ENCODE data around the gene INSR.
A peak's percentile ranks its signal among the peaks of the same experiment; 100 is the strongest.

DNA sequence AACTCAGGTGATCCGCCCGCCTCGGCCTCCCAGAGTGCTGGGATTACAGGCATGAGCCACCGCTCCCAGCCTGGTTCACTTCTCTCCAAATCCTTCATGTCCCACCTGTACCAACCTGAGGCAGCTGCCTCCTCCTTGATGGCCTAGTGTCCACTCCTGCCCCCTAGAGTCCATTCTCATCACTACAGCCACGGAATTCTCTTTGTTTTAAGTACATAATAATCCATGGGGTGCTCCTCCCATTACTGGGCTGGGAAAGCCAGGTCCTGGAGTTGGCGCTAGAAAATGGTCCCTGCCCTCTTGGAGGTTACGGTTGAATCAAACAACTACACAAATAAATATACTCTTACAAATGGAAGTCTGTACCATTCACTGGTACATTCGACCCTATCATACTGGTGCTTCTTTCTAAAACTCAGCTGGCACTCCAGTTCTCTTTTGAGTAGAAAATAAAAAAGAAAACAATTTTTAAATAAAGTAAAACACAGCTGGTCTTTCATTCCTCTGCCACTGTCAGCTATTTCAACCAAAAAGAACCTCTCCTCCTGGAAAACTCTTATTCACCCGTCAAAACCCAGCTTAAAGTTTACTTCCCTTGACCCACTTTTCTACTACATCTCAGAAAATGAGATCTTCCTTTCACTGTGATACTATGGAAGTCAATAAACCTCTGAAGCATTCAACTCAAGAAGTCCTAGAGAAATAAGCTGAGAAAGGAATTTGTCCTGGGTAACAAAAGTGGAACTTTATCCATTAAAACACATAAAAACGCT, 32.1 kb upstream of the INSR start:
- TF ChIP-seq, protein P1, sequence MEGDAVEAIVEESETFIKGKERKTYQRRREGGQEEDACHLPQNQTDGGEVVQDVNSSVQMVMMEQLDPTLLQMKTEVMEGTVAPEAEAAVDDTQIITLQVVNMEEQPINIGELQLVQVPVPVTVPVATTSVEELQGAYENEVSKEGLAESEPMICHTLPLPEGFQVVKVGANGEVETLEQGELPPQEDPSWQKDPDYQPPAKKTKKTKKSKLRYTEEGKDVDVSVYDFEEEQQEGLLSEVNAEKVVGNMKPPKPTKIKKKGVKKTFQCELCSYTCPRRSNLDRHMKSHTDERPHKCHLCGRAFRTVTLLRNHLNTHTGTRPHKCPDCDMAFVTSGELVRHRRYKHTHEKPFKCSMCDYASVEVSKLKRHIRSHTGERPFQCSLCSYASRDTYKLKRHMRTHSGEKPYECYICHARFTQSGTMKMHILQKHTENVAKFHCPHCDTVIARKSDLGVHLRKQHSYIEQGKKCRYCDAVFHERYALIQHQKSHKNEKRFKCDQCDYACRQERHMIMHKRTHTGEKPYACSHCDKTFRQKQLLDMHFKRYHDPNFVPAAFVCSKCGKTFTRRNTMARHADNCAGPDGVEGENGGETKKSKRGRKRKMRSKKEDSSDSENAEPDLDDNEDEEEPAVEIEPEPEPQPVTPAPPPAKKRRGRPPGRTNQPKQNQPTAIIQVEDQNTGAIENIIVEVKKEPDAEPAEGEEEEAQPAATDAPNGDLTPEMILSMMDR (IDR thresholded peaks at IDR 0.05) = peak; percentile 54
- TF ChIP-seq TEAD4 (CRISPR knock-in tag; IDR thresholded peaks at IDR 0.05) (no peak), NR1H2 (CRISPR knock-in tag; IDR thresholded peaks at IDR 0.05) (no peak), CBFB (CRISPR knock-in tag; IDR thresholded peaks at IDR 0.05; ENCODE audit: low read depth) (no peak), ESRRA (CRISPR knock-in tag; IDR thresholded peaks at IDR 0.05; ENCODE audit: borderline replicate concordance) (no peak), CREB1 (CRISPR knock-in tag; IDR thresholded peaks at IDR 0.05) (no peak), FOXJ3 (CRISPR knock-in tag; IDR thresholded peaks at IDR 0.05; ENCODE audit: borderline replicate concordance) (no peak), RELA (CRISPR knock-in tag; IDR thresholded peaks at IDR 0.05; ENCODE audit: borderline replicate concordance) (no peak), ZNF423 (CRISPR knock-in tag; IDR thresholded peaks at IDR 0.05) (no peak)
- TF ChIP-seq, protein P2, sequence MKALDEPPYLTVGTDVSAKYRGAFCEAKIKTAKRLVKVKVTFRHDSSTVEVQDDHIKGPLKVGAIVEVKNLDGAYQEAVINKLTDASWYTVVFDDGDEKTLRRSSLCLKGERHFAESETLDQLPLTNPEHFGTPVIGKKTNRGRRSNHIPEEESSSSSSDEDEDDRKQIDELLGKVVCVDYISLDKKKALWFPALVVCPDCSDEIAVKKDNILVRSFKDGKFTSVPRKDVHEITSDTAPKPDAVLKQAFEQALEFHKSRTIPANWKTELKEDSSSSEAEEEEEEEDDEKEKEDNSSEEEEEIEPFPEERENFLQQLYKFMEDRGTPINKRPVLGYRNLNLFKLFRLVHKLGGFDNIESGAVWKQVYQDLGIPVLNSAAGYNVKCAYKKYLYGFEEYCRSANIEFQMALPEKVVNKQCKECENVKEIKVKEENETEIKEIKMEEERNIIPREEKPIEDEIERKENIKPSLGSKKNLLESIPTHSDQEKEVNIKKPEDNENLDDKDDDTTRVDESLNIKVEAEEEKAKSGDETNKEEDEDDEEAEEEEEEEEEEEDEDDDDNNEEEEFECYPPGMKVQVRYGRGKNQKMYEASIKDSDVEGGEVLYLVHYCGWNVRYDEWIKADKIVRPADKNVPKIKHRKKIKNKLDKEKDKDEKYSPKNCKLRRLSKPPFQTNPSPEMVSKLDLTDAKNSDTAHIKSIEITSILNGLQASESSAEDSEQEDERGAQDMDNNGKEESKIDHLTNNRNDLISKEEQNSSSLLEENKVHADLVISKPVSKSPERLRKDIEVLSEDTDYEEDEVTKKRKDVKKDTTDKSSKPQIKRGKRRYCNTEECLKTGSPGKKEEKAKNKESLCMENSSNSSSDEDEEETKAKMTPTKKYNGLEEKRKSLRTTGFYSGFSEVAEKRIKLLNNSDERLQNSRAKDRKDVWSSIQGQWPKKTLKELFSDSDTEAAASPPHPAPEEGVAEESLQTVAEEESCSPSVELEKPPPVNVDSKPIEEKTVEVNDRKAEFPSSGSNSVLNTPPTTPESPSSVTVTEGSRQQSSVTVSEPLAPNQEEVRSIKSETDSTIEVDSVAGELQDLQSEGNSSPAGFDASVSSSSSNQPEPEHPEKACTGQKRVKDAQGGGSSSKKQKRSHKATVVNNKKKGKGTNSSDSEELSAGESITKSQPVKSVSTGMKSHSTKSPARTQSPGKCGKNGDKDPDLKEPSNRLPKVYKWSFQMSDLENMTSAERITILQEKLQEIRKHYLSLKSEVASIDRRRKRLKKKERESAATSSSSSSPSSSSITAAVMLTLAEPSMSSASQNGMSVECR (CRISPR knock-in tag; IDR thresholded peaks at IDR 0.05; ENCODE audit: borderline replicate concordance) = no peak
- TF ChIP-seq, protein P3, sequence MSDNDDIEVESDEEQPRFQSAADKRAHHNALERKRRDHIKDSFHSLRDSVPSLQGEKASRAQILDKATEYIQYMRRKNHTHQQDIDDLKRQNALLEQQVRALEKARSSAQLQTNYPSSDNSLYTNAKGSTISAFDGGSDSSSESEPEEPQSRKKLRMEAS (CRISPR knock-in tag; IDR thresholded peaks at IDR 0.05) = no peak
- TF ChIP-seq, protein P4, sequence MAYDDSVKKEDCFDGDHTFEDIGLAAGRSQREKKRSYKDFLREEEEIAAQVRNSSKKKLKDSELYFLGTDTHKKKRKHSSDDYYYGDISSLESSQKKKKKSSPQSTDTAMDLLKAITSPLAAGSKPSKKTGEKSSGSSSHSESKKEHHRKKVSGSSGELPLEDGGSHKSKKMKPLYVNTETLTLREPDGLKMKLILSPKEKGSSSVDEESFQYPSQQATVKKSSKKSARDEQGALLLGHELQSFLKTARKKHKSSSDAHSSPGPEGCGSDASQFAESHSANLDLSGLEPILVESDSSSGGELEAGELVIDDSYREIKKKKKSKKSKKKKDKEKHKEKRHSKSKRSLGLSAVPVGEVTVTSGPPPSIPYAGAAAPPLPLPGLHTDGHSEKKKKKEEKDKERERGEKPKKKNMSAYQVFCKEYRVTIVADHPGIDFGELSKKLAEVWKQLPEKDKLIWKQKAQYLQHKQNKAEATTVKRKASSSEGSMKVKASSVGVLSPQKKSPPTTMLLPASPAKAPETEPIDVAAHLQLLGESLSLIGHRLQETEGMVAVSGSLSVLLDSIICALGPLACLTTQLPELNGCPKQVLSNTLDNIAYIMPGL (CRISPR knock-in tag; IDR thresholded peaks at IDR 0.05) = no peak
- TF ChIP-seq, protein P5, sequence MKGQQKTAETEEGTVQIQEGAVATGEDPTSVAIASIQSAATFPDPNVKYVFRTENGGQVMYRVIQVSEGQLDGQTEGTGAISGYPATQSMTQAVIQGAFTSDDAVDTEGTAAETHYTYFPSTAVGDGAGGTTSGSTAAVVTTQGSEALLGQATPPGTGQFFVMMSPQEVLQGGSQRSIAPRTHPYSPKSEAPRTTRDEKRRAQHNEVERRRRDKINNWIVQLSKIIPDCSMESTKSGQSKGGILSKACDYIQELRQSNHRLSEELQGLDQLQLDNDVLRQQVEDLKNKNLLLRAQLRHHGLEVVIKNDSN (CRISPR knock-in tag; IDR thresholded peaks at IDR 0.05) = no peak

Data from WTC11 (cell line).